Measurements from ENCODE around the gene MGLL.

DNA sequence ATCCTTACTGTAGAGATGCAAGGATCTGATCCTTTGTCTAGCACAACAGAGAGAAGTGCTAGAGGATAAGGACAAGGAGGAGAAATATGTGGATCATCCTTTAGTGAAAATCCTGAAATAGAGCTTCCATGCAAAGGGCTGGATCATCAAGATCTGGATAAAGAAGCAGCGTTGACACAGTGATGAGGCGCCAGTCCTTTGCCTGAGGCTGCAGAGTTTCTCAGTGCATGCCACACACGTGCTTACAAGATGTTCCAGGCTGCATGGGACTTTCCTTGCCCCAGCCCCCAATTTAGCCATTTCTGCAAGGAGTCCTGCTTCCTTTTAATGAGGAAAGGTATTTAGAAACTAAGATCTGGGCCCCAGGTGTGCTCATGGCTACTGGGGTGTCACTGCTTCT, 156.7 kb downstream of the MGLL start:
- TF ChIP-seq, protein P1, sequence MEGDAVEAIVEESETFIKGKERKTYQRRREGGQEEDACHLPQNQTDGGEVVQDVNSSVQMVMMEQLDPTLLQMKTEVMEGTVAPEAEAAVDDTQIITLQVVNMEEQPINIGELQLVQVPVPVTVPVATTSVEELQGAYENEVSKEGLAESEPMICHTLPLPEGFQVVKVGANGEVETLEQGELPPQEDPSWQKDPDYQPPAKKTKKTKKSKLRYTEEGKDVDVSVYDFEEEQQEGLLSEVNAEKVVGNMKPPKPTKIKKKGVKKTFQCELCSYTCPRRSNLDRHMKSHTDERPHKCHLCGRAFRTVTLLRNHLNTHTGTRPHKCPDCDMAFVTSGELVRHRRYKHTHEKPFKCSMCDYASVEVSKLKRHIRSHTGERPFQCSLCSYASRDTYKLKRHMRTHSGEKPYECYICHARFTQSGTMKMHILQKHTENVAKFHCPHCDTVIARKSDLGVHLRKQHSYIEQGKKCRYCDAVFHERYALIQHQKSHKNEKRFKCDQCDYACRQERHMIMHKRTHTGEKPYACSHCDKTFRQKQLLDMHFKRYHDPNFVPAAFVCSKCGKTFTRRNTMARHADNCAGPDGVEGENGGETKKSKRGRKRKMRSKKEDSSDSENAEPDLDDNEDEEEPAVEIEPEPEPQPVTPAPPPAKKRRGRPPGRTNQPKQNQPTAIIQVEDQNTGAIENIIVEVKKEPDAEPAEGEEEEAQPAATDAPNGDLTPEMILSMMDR (conservative IDR thresholded peaks at IDR 0.05; ENCODE audit: low read length) = no peak
- no peak for TF ChIP-seq EZH2phosphoT487 (IDR thresholded peaks at IDR 0.05; ENCODE audit: borderline replicate concordance, low read depth, low read length)

Measured in OCI-LY7 (cell line).